ENCODE measurements around the gene AGPAT2.

Gene AGPAT2

GRCh38 chr9:136723989-136724388 is 36.7 kb upstream of the AGPAT2 start:
- H3K4me1 ChIP-seq (ENCODE audit: insufficient read depth, low read length) = peaks cover 4% of the 10 kb centered on the region; the same call in 1 of the 2 replicates
- H3K9ac ChIP-seq (ENCODE audit: low read depth, low read length) = no peak overlapping the region
- peaks cover 20% of the 10 kb centered on the region for H3K36me3 ChIP-seq (ENCODE audit: insufficient read depth, low read length)
- no peaks in the 10 kb centered on the region for H3K9me3 ChIP-seq (ENCODE audit: control insufficient read depth, insufficient read depth, low read length)

GRCh38 chr9:136723362-136723976 is 36.2 kb upstream of the AGPAT2 start:
- H3K36me3 ChIP-seq (ENCODE audit: insufficient read depth, low read length) = peaks cover 20% of the 10 kb centered on the region
- no peaks in the 10 kb centered on the region for H3K9me3 ChIP-seq (ENCODE audit: control insufficient read depth, insufficient read depth, low read length)
- no peak overlapping the region for H3K9ac ChIP-seq (ENCODE audit: low read depth, low read length)
- peaks cover 4% of the 10 kb centered on the region; the same call in 1 of the 2 replicates for H3K4me1 ChIP-seq (ENCODE audit: insufficient read depth, low read length)

- H3K4me1 ChIP-seq (ENCODE audit: insufficient read depth, low read length) = peaks cover 4% of the 10 kb centered on the region; the same call in 1 of the 2 replicates
- H3K9me3 ChIP-seq (ENCODE audit: control insufficient read depth, insufficient read depth, low read length) = no peaks in the 10 kb centered on the region
- H3K9ac ChIP-seq (ENCODE audit: low read depth, low read length) = no peak overlapping the region
- peaks cover 20% of the 10 kb centered on the region for H3K36me3 ChIP-seq (ENCODE audit: insufficient read depth, low read length)
Observed at GRCh38 chr9:136722969-136723356, 35.7 kb upstream of the AGPAT2 start.

GRCh38 chr9:136722093-136722968 is 35.1 kb upstream of the AGPAT2 start:
- Histone ChIP-seq H3K36me3 (ENCODE audit: insufficient read depth, low read length) (peaks cover 20% of the 10 kb centered on the region), H3K4me1 (ENCODE audit: insufficient read depth, low read length) (peaks cover 4% of the 10 kb centered on the region; the same call in 1 of the 2 replicates), H3K9me3 (ENCODE audit: control insufficient read depth, insufficient read depth, low read length) (no peaks in the 10 kb centered on the region), H3K9ac (ENCODE audit: low read depth, low read length) (no peak overlapping the region)

- Histone ChIP-seq H3K36me3 (ENCODE audit: insufficient read depth, low read length) (peaks cover 16% of the 10 kb centered on the region), H3K9me3 (ENCODE audit: control insufficient read depth, insufficient read depth, low read length) (no peaks in the 10 kb centered on the region), H3K4me1 (ENCODE audit: insufficient read depth, low read length) (no peaks in the 10 kb centered on the region; the same call in 1 of the 2 replicates), H3K9ac (ENCODE audit: low read depth, low read length) (no peak overlapping the region)
Observed at GRCh38 chr9:136721339-136722092, 34.3 kb upstream of the AGPAT2 start.

GRCh38 chr9:136720898-136721338 is 33.7 kb upstream of the AGPAT2 start:
- Histone ChIP-seq H3K36me3 (ENCODE audit: insufficient read depth, low read length) (peaks cover 14% of the 10 kb centered on the region), H3K4me1 (ENCODE audit: insufficient read depth, low read length) (no peaks in the 10 kb centered on the region; the same call in 1 of the 2 replicates), H3K9me3 (ENCODE audit: control insufficient read depth, insufficient read depth, low read length) (no peaks in the 10 kb centered on the region), H3K9ac (ENCODE audit: low read depth, low read length) (no peak overlapping the region)

- Histone ChIP-seq H3K36me3 (ENCODE audit: insufficient read depth, low read length) (peaks cover 12% of the 10 kb centered on the region), H3K4me1 (ENCODE audit: insufficient read depth, low read length) (no peaks in the 10 kb centered on the region; the same call in 1 of the 2 replicates), H3K9me3 (ENCODE audit: control insufficient read depth, insufficient read depth, low read length) (no peaks in the 10 kb centered on the region), H3K9ac (ENCODE audit: low read depth, low read length) (no peak overlapping the region)
Observed at GRCh38 chr9:136720251-136720897, 33.1 kb upstream of the AGPAT2 start.

- H3K9ac ChIP-seq (ENCODE audit: low read depth, low read length) = no peak overlapping the region
- H3K36me3 ChIP-seq (ENCODE audit: insufficient read depth, low read length) = peaks cover 9% of the 10 kb centered on the region
- no peaks in the 10 kb centered on the region for H3K9me3 ChIP-seq (ENCODE audit: control insufficient read depth, insufficient read depth, low read length)
- H3K4me1 ChIP-seq (ENCODE audit: insufficient read depth, low read length) = no peaks in the 10 kb centered on the region; the same call in 1 of the 2 replicates
Observed at GRCh38 chr9:136719195-136719880, 32.1 kb upstream of the AGPAT2 start.

- Histone ChIP-seq H3K36me3 (ENCODE audit: insufficient read depth, low read length) (peaks cover 2% of the 10 kb centered on the region; the same call in 1 of the 2 replicates), H3K9me3 (ENCODE audit: control insufficient read depth, insufficient read depth, low read length) (no peaks in the 10 kb centered on the region), H3K9ac (ENCODE audit: low read depth, low read length) (no peak overlapping the region), H3K4me1 (ENCODE audit: insufficient read depth, low read length) (no peaks in the 10 kb centered on the region; the same call in 1 of the 2 replicates)
Observed at GRCh38 chr9:136718345-136719194, 31.3 kb upstream of the AGPAT2 start.

- H3K4me1 ChIP-seq (ENCODE audit: insufficient read depth, low read length) = no peaks in the 10 kb centered on the region; the same call in 1 of the 2 replicates
- H3K9ac ChIP-seq (ENCODE audit: low read depth, low read length) = no peak overlapping the region
- no peaks in the 10 kb centered on the region for H3K9me3 ChIP-seq (ENCODE audit: control insufficient read depth, insufficient read depth, low read length)
- H3K36me3 ChIP-seq (ENCODE audit: insufficient read depth, low read length) = no peaks in the 10 kb centered on the region
Observed at GRCh38 chr9:136717399-136717798, 30.1 kb upstream of the AGPAT2 start.

GRCh38 chr9:136714893-136715274 is 27.6 kb upstream of the AGPAT2 start:
- no peaks in the 10 kb centered on the region for H3K9me3 ChIP-seq (ENCODE audit: control insufficient read depth, insufficient read depth, low read length)
- no peaks in the 10 kb centered on the region for H3K36me3 ChIP-seq (ENCODE audit: insufficient read depth, low read length)
- no peak overlapping the region for H3K9ac ChIP-seq (ENCODE audit: low read depth, low read length)
- no peaks in the 10 kb centered on the region; the same call in 1 of the 2 replicates for H3K4me1 ChIP-seq (ENCODE audit: insufficient read depth, low read length)

- Histone ChIP-seq H3K9ac (ENCODE audit: low read depth, low read length) (no peak overlapping the region), H3K4me1 (ENCODE audit: insufficient read depth, low read length) (no peaks in the 10 kb centered on the region; the same call in 1 of the 2 replicates), H3K36me3 (ENCODE audit: insufficient read depth, low read length) (no peaks in the 10 kb centered on the region), H3K9me3 (ENCODE audit: control insufficient read depth, insufficient read depth, low read length) (no peaks in the 10 kb centered on the region)
Observed at GRCh38 chr9:136714096-136714892, 27.0 kb upstream of the AGPAT2 start.

Measured in ES-I3 (cell line).